Mucosa of rectum (tissue), 2 donors: ENCODE data around the gene PDLIM5.

ENCODE experiments used
- H3K27ac ChIP-seq, 2 donors: one replicate each; pipeline ENCODE4 v1.7.0; 2013; ENCODE audit warnings: inconsistent platforms in 2 of 2, low read depth in 2 of 2, low read length in 2 of 2
- H3K27me3 ChIP-seq, 2 donors: one replicate each; pipeline ENCODE4 v1.7.0; 2013; ENCODE audit warnings: low read length in 2 of 2; ENCODE audit not compliant: control insufficient read depth in 2 of 2, insufficient read depth in 2 of 2
- H3K36me3 ChIP-seq, 2 donors: one replicate each; pipeline ENCODE4 v1.7.0; 2013; ENCODE audit warnings: low read length in 2 of 2; ENCODE audit not compliant: control insufficient read depth in 2 of 2, insufficient read depth in 2 of 2
- H3K4me1 ChIP-seq, 2 donors: one replicate each; pipeline ENCODE4 v1.7.0; 2013; ENCODE audit warnings: low read length in 2 of 2, mild to moderate bottlenecking in 1 of 2; ENCODE audit not compliant: control insufficient read depth in 2 of 2, insufficient read depth in 2 of 2
- H3K4me3 ChIP-seq, 2 donors: one replicate each; pipeline ENCODE4 v1.7.0; 2013; ENCODE audit warnings: low read length in 2 of 2
- H3K9ac ChIP-seq, 2 donors: one replicate each; pipeline ENCODE4 v1.7.0; 2013; ENCODE audit warnings: low read length in 2 of 2, low read depth in 1 of 2, mild to moderate bottlenecking in 1 of 2
- H3K9me3 ChIP-seq, 2 donors: one replicate each; pipeline ENCODE4 v1.7.0; 2013; ENCODE audit warnings: low read length in 2 of 2; ENCODE audit not compliant: control insufficient read depth in 2 of 2
- donor health status: healthy.
- donor health status: Normal muscosa, but diverticular disease.

PDLIM5 gene

GRCh38 chr4:94486372-94486801 is 34.6 kb downstream of the PDLIM5 start:
- Histone ChIP-seq H3K4me1 (no peaks in the 10 kb centered on the region), H3K9me3 (no peaks in the 10 kb centered on the region), H3K4me3 (no peak overlapping the region), H3K9ac (no peak overlapping the region), H3K27me3 (no peaks in the 10 kb centered on the region), H3K36me3 (no peaks in the 10 kb centered on the region), H3K27ac (no peak overlapping the region)

GRCh38 chr4:94488670-94489069 is 36.9 kb downstream of the PDLIM5 start:
- Histone ChIP-seq H3K27me3 (no peaks in the 10 kb centered on the region), H3K27ac (no peak overlapping the region), H3K36me3 (no peaks in the 10 kb centered on the region), H3K9ac (no peak overlapping the region), H3K4me3 (no peak overlapping the region), H3K9me3 (no peaks in the 10 kb centered on the region), H3K4me1 (no peaks in the 10 kb centered on the region)

DNA sequence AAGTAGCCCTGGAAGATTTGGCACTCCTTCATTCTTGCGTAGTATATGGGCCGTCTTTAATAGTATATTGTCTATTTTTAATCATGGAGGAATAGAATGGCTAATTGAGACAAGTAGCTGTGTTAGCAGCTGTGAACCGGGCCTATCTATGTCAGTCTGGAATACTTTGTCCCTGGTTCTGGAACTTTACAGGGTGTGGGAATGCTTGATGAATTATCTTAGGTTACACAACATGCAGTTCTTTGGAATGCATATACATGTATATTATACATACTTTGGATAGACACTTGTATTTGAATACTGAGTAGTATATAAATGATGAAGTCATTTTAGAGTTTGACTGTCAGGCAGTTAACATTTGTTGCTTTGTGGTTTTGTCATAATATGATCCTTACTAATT is 37.4 kb downstream of the PDLIM5 start:
- peaks cover 0 to 4% of the 10 kb centered on the region in 2 donors for H3K36me3 ChIP-seq
- no peak overlapping the region for H3K4me3 ChIP-seq
- H3K27ac ChIP-seq = no peak overlapping the region
- H3K27me3 ChIP-seq = no peaks in the 10 kb centered on the region
- no peaks in the 10 kb centered on the region for H3K4me1 ChIP-seq
- H3K9ac ChIP-seq = no peak overlapping the region
- H3K9me3 ChIP-seq = no peaks in the 10 kb centered on the region

DNA sequence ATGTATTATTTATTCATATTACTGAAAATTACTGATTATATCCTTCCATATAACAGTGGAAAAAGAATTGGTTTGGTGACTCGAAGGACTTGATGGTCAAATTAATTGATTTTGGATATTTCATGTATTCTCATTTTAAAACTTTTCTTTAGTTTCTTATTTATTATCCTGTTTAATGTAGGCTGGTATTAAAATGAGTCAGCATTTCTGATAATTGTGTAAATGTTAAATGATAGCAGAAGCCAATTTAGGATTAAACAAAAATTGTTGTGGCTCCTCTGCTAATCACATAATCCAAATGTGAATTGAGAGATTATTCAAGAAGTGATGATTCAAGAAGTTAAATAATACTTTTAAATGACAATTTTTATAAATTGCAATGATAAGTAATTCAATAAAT is 38.7 kb downstream of the PDLIM5 start:
- Histone ChIP-seq H3K27ac (no peak overlapping the region), H3K9me3 (no peaks in the 10 kb centered on the region), H3K4me1 (no peaks in the 10 kb centered on the region), H3K36me3 (peaks cover 0 to 4% of the 10 kb centered on the region in 2 donors), H3K4me3 (no peak overlapping the region), H3K27me3 (no peaks in the 10 kb centered on the region), H3K9ac (no peak overlapping the region)

- Histone ChIP-seq H3K9me3 (no peaks in the 10 kb centered on the region), H3K4me3 (no peak overlapping the region), H3K36me3 (peaks cover 0 to 6% of the 10 kb centered on the region in 2 donors), H3K9ac (no peak overlapping the region), H3K27ac (no peak overlapping the region), H3K27me3 (no peaks in the 10 kb centered on the region), H3K4me1 (no peaks in the 10 kb centered on the region)
Measured at GRCh38 chr4:94491322-94491721, 39.6 kb downstream of the PDLIM5 start.

GRCh38 chr4:94495408-94495807 is 43.7 kb downstream of the PDLIM5 start:
- Histone ChIP-seq H3K4me1 (no peaks in the 10 kb centered on the region), H3K9ac (no peak overlapping the region), H3K27me3 (no peaks in the 10 kb centered on the region), H3K9me3 (no peaks in the 10 kb centered on the region), H3K4me3 (no peak overlapping the region), H3K36me3 (peaks cover 0 to 6% of the 10 kb centered on the region in 2 donors), H3K27ac (no peak overlapping the region)

GRCh38 chr4:94497690-94498089 is 45.9 kb downstream of the PDLIM5 start:
- H3K9ac ChIP-seq = no peak overlapping the region
- H3K27me3 ChIP-seq = no peaks in the 10 kb centered on the region
- no peaks in the 10 kb centered on the region for H3K9me3 ChIP-seq
- H3K36me3 ChIP-seq = peaks cover 0 to 6% of the 10 kb centered on the region in 2 donors
- H3K4me1 ChIP-seq = no peaks in the 10 kb centered on the region
- H3K27ac ChIP-seq = no peak overlapping the region
- no peak overlapping the region for H3K4me3 ChIP-seq

GRCh38 chr4:94498502-94498901 is 46.8 kb downstream of the PDLIM5 start:
- no peaks in the 10 kb centered on the region for H3K9me3 ChIP-seq
- no peak overlapping the region for H3K9ac ChIP-seq
- no peak overlapping the region for H3K27ac ChIP-seq
- H3K4me3 ChIP-seq = no peak overlapping the region
- H3K27me3 ChIP-seq = no peaks in the 10 kb centered on the region
- peaks cover 0 to 6% of the 10 kb centered on the region in 2 donors for H3K36me3 ChIP-seq
- no peaks in the 10 kb centered on the region for H3K4me1 ChIP-seq

DNA sequence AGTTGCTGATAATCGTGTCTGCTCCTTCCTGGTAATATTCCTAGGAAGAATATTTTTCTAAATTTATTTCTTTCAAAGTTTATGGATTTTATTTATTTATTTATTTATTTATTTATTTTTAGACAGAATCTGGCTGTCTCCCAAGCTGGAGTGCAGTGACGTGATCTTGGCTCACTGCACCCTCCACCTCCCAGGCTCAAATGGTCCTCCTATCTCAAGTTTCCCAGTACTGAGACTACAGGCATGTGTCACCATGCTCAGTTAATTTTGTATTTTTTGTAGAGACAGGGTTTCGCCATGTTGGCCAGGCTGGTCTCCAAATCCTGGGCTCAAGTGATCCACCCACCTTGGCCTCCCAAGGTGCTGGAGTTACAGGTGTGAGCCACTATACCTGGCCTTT is 48.9 kb downstream of the PDLIM5 start:
- no peaks in the 10 kb centered on the region for H3K36me3 ChIP-seq
- H3K9me3 ChIP-seq = no peaks in the 10 kb centered on the region
- H3K4me3 ChIP-seq = no peak overlapping the region
- H3K27me3 ChIP-seq = no peaks in the 10 kb centered on the region
- no peaks in the 10 kb centered on the region for H3K4me1 ChIP-seq
- no peak overlapping the region for H3K9ac ChIP-seq
- no peak overlapping the region for H3K27ac ChIP-seq

DNA sequence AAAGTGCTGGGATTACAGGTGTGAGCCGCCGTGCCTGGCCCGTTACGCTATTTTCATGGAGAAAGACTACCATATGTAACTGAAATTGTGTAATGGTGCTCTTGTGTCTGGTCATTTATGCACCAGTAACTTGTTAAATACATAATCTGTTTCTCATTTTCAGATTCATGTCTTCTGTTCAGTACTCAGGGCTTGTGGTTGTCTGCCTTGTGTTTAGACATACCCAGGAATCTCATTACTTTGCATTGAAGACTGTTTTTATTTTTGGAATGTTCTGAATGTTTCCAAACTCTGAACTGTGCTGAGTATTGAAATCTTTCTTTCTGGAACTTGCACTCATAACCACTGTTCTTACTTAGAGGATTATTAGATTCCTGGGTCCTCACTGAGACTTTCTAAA is 52.8 kb downstream of the PDLIM5 start:
- Histone ChIP-seq H3K9me3 (no peaks in the 10 kb centered on the region), H3K4me1 (peaks cover 9 to 13% of the 10 kb centered on the region in 2 donors), H3K4me3 (no peak overlapping the region), H3K27me3 (no peaks in the 10 kb centered on the region), H3K36me3 (no peaks in the 10 kb centered on the region), H3K27ac (no peak overlapping the region), H3K9ac (no peak overlapping the region)

DNA sequence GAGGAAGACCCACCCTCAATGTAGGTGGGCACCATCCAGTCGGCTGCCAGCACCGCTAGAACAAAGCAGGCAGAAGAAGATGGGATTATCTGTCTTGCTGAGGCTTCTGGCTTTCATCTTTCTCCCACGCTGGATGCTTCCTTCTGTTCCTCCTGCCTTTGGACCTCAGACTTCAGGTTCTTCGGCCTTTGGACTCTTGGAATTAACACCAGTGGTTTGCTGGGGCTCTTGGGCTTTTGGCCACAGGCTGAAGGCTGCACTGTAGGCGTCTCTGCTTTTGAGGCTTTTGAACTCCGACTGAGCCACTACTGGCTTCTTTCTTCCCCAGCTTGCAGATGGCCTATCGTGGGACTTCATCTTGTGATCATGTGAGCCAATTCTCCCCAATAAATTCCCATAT is 55.1 kb downstream of the PDLIM5 start:
- Histone ChIP-seq H3K4me3 (no peak overlapping the region), H3K4me1 (peaks cover 9 to 13% of the 10 kb centered on the region in 2 donors), H3K27ac (no peak overlapping the region), H3K9me3 (no peaks in the 10 kb centered on the region), H3K27me3 (no peaks in the 10 kb centered on the region), H3K36me3 (no peaks in the 10 kb centered on the region), H3K9ac (no peak overlapping the region)
